WTC11 (cell line): Measurements from ENCODE around the gene MAU2. TPM values are rescaled to one million over a fixed set of nuclear protein-coding genes. Genes with fewer than 3 reads are reported as not detected.

Source experiments
- ATAC-seq: fragments of 200-7000 bp; cut with Tn5 transposase; 2 replicates; pipeline ENCODE4 v1.10.0; 2021; ENCODE audit warnings: mild to moderate bottlenecking, moderate library complexity
- CTCF ChIA-PET: fragments of 300-600 bp; sonication (Branson Sonifier 250); formaldehyde crosslinking; loops from one replicate; lab custom pipeline; 2021; ENCODE audit warnings: antibody characterized with exemption; lab: Charles Lee
- POLR2A ChIA-PET: fragments of 350-600 bp; sonication (Branson Sonifier 250); formaldehyde crosslinking; loops from one replicate; lab custom pipeline; 2021; ENCODE audit warnings: antibody characterized with exemption; lab: Charles Lee
- DNase-seq: peaks from one replicate; pipeline ENCODE4 v3.0.0; 2021; ENCODE audit warnings: low spot score
- H3K27ac Mint-ChIP-seq: 2 replicates; pipeline ENCODE4 v1.8.0; 2021; ENCODE audit warnings: mixed read lengths
- H3K27me3 Mint-ChIP-seq: 2 replicates; pipeline ENCODE4 v1.8.0; 2021; ENCODE audit warnings: low read depth, mild to moderate bottlenecking, moderate library complexity, mixed read lengths
- H3K36me3 Mint-ChIP-seq: 2 replicates; pipeline ENCODE4 v1.8.0; 2021; ENCODE audit warnings: mixed read lengths
- H3K4me1 Mint-ChIP-seq: 2 replicates; pipeline ENCODE4 v1.8.0; 2022; ENCODE audit warnings: mixed read lengths
- H3K4me3 Mint-ChIP-seq: 2 replicates; pipeline ENCODE4 v1.8.0; 2021; ENCODE audit warnings: mild to moderate bottlenecking, moderate library complexity, mixed read lengths
- H3K9me3 Mint-ChIP-seq: 2 replicates; pipeline ENCODE4 v1.8.0; 2021; ENCODE audit warnings: mixed read lengths
- AR ChIP-seq: fragments of 250-450 bp; sonication (Bioruptor Pico); IDR thresholded peaks from 2 replicates; pipeline ENCODE4 v1.9.0; 2021; ENCODE audit warnings: mild to moderate bottlenecking
- ATF3 ChIP-seq: sonication (generic); formaldehyde crosslinking; conservative IDR thresholded peaks from 2 replicates; pipeline ENCODE4 v1.8.1; 2022; ENCODE audit warnings: mild to moderate bottlenecking, missing genetic modification reagents
- ELF4 ChIP-seq: sonication (generic); formaldehyde crosslinking; IDR thresholded peaks from 2 replicates; pipeline ENCODE4 v1.8.1; 2022; ENCODE audit warnings: low read depth, mild to moderate bottlenecking, moderate library complexity, missing genetic modification reagents
- KAT7 ChIP-seq: sonication (generic); formaldehyde crosslinking; IDR thresholded peaks from 2 replicates; pipeline ENCODE4 v1.8.1; 2023; ENCODE audit warnings: missing genetic modification reagents, mild to moderate bottlenecking, borderline replicate concordance
- MAX ChIP-seq: sonication (generic); formaldehyde crosslinking; IDR thresholded peaks from 2 replicates; pipeline ENCODE4 v1.8.0; 2022; ENCODE audit warnings: mild to moderate bottlenecking, missing genetic modification reagents
- MLX ChIP-seq: sonication (generic); formaldehyde crosslinking; IDR thresholded peaks from 2 replicates; pipeline ENCODE4 v1.8.1; 2023; ENCODE audit warnings: mild to moderate bottlenecking, missing genetic modification reagents, moderate library complexity
- NR3C1 ChIP-seq: sonication (generic); formaldehyde crosslinking; conservative IDR thresholded peaks from 2 replicates; pipeline ENCODE4 v1.8.1; 2023; ENCODE audit warnings: low read depth, mild to moderate bottlenecking, missing genetic modification reagents
- SMAD3 ChIP-seq: sonication (generic); formaldehyde crosslinking; IDR thresholded peaks from 2 replicates; pipeline ENCODE4 v1.8.0; 2022; ENCODE audit warnings: missing genetic modification reagents, mild to moderate bottlenecking, borderline replicate concordance
- SMAD4 ChIP-seq: sonication (generic); formaldehyde crosslinking; IDR thresholded peaks from 2 replicates; pipeline ENCODE4 v1.8.0; 2022; ENCODE audit warnings: mild to moderate bottlenecking, missing genetic modification reagents
- USF1 ChIP-seq: sonication (generic); formaldehyde crosslinking; IDR thresholded peaks from 2 replicates; pipeline ENCODE4 v1.8.0; 2022; ENCODE audit warnings: mild to moderate bottlenecking, missing genetic modification reagents
- USF2 ChIP-seq: sonication (generic); formaldehyde crosslinking; IDR thresholded peaks from 2 replicates; pipeline ENCODE4 v1.8.1; 2023; ENCODE audit warnings: mild to moderate bottlenecking, missing genetic modification reagents, moderate library complexity
- ZNF317 ChIP-seq: sonication (generic); formaldehyde crosslinking; IDR thresholded peaks from 2 replicates; pipeline ENCODE4 v1.8.1; 2023; ENCODE audit warnings: low read depth, mild to moderate bottlenecking, moderate library complexity, missing genetic modification reagents, borderline replicate concordance
- total RNA-seq: library from RNA; stranded (reverse); gene quantifications from 3 replicates; pipeline ENCODE4 v1.2.3, GENCODE V29; 2021

The MAU2 gene
- total RNA-seq, 1 experiment from 2014 or later = 56.8 TPM

GRCh38 chr19:19405971-19406877, 85.6 kb downstream of the MAU2 start:
- ATAC-seq (peak; percentile 6), DNase-seq (peak; percentile 70)
- Mint-ChIP-seq H3K27ac (peak overlapping the region; percentile 96), H3K27me3 (peaks cover 7% of the 10 kb centered on the region; the same call in 1 of the 2 replicates), H3K4me1 (peaks cover 56% of the 10 kb centered on the region), H3K4me3 (peak overlapping the region; percentile 96), H3K9me3 (no peaks in the 10 kb centered on the region), H3K36me3 (0 out of 2 replicates have a peak, but pooled peaks cover 2% of the 10 kb centered on the region)
- POLR2A ChIA-PET = interaction anchor here (0.6 to 1.5 kb wide), 12 partner anchors 11 to 469 kb away, joined by 3 to 8 read pairs (median 4); no protein-coding TSS in a partner anchor
- CTCF ChIA-PET = interaction anchor here (0.9 to 3.6 kb wide), 16 partner anchors 10 to 181 kb away, joined by 3 to 22 read pairs (median 4); no protein-coding TSS in a partner anchor
- no peak for TF ChIP-seq SMAD3
- no peak for TF ChIP-seq ELF4 (CRISPR knock-in tag)
- peak; percentile 33; the same call in 1 of the 2 replicates for TF ChIP-seq MAX (CRISPR knock-in tag)
- TF ChIP-seq USF1 (CRISPR knock-in tag) = peak; percentile 40; the same call in 1 of the 2 replicates
- no peak for TF ChIP-seq MLX
- TF ChIP-seq ZNF317 (CRISPR knock-in tag) = no peak
- no peak for TF ChIP-seq SMAD4
- TF ChIP-seq USF2 (CRISPR knock-in tag) = peak; percentile 63
- no peak for TF ChIP-seq ATF3
- no peak for TF ChIP-seq KAT7 (CRISPR knock-in tag)
- TF ChIP-seq NR3C1 (CRISPR knock-in tag) = no peak

- Mint-ChIP-seq H3K36me3 (0 out of 2 replicates have a peak, but pooled peaks cover 5% of the 10 kb centered on the region), H3K9me3 (no peaks in the 10 kb centered on the region), H3K27ac (peak overlapping the region; percentile 96), H3K4me3 (peak overlapping the region; percentile 96), H3K4me1 (peaks cover 59% of the 10 kb centered on the region), H3K27me3 (peaks cover 7% of the 10 kb centered on the region; the same call in 1 of the 2 replicates)
- ATAC-seq (no peak), DNase-seq (no peak)
- CTCF ChIA-PET = interaction anchor here (1.0 to 3.6 kb wide), 4 partner anchors 11 to 83 kb away, joined by 3 to 16 read pairs (median 4); no protein-coding TSS in a partner anchor
- TF ChIP-seq AR (CRISPR knock-in tag) = no peak
- POLR2A ChIA-PET = interaction anchor here (0.6 to 1.4 kb wide), 2 partner anchors 11 to 154 kb away, joined by 4 read pairs; no protein-coding TSS in a partner anchor
Observed at GRCh38 chr19:19406878-19407632, 86.4 kb downstream of the MAU2 start.
